H1 (cell line): Measurements from ENCODE around the gene ABCF3. TPM values are rescaled to one million over a fixed set of nuclear protein-coding genes. Genes with fewer than 3 reads are reported as not detected.

Experiments
- CTCF ChIA-PET: fragments of 300-600 bp; sonication (Branson Sonifier 250); formaldehyde crosslinking; loops from one replicate; lab custom pipeline; 2021; ENCODE audit not compliant: partially characterized antibody; lab: Charles Lee
- POLR2A ChIA-PET: fragments of 300-600 bp; sonication (Branson Sonifier 250); formaldehyde crosslinking; loops from one replicate; lab custom pipeline; 2021; ENCODE audit warnings: inconsistent platforms; ENCODE audit not compliant: partially characterized antibody; lab: Charles Lee
- DNase-seq, 2 experiments: peaks; one replicate each; pipeline versions ENCODE4 v3.0.0 to v3.0.0-alpha.2; 2010 to 2022; ENCODE audit warnings: low spot score in 2 of 2, low read depth in 1 of 2, mixed read lengths in 1 of 2
- FAIRE-seq: peaks from 2 replicates; lab custom pipeline; 2011; peaks lifted over from hg19 to GRCh38; lab: Jason Lieb, UNC
- H2AFZ ChIP-seq: 2 replicates; pipeline ENCODE4 v1.8.1; 2012; ENCODE audit warnings: low read length, inconsistent platforms
- H2AK5ac ChIP-seq: 2 replicates; pipeline ENCODE4 v1.6.1; 2013; ENCODE audit warnings: low read depth, low read length
- H2BK120ac ChIP-seq: replicated peaks from 2 replicates; pipeline ENCODE3; 2013; ENCODE audit warnings: low read depth, low read length, inconsistent platforms
- H2BK12ac ChIP-seq: 2 replicates; pipeline ENCODE4 v1.6.1; 2013; ENCODE audit warnings: low read depth, low read length
- H2BK15ac ChIP-seq: 2 replicates; pipeline ENCODE4 v1.6.1; 2013; ENCODE audit warnings: low read length
- H2BK20ac ChIP-seq: 2 replicates; pipeline ENCODE4 v1.6.1; 2013; ENCODE audit warnings: low read length
- H2BK5ac ChIP-seq: 2 replicates; pipeline ENCODE4 v1.6.1; 2013; ENCODE audit warnings: low read depth, low read length
- H3K14ac ChIP-seq: 2 replicates; pipeline ENCODE4 v1.6.1; 2013; ENCODE audit warnings: inconsistent platforms; ENCODE audit not compliant: insufficient read length
- H3K18ac ChIP-seq: 2 replicates; pipeline ENCODE4 v1.6.1; 2013; ENCODE audit warnings: low read length; ENCODE audit errors: extremely low read depth
- H3K23ac ChIP-seq: 2 replicates; pipeline ENCODE4 v1.6.1; 2013; ENCODE audit warnings: inconsistent platforms; ENCODE audit not compliant: insufficient read length
- H3K23me2 ChIP-seq: 2 replicates; pipeline ENCODE4 v1.6.1; 2013; ENCODE audit warnings: low read depth, low read length
- H3K27ac ChIP-seq: 2 replicates; pipeline ENCODE4 v1.6.1; 2011; ENCODE audit warnings: low read depth, low read length, inconsistent platforms
- H3K27me3 ChIP-seq, 4 experiments: replicated peaks in 1 of 4; 1 replicate in 1 of 4; 2 replicates in 3 of 4; pipeline versions ENCODE4 v1.6.1 to v1.8.1; 2011 to 2013; ENCODE audit warnings: low read length in 3 of 4, mild to moderate bottlenecking in 3 of 4, inconsistent platforms in 2 of 4, mixed read lengths in 2 of 4, moderate library complexity in 1 of 4; ENCODE audit not compliant: control insufficient read depth in 3 of 4, insufficient read depth in 3 of 4; ENCODE audit errors: extremely low read depth in 1 of 4
- H3K36me3 ChIP-seq, 4 experiments: 2 replicates each; pipeline versions ENCODE4 v1.6.1 to v1.8.1; 2011 to 2013; ENCODE audit warnings: mild to moderate bottlenecking in 4 of 4, low read length in 3 of 4, moderate library complexity in 2 of 4, control low read depth in 1 of 4, inconsistent platforms in 1 of 4; ENCODE audit not compliant: insufficient read depth in 4 of 4, control insufficient read depth in 2 of 4
- H3K4ac ChIP-seq: replicated peaks from 2 replicates; pipeline ENCODE3; 2013; ENCODE audit warnings: low read length, low read depth, mixed read lengths, inconsistent platforms; ENCODE audit not compliant: insufficient read length
- H3K4me1 ChIP-seq, 4 experiments: replicated peaks in 1 of 4; 1 replicate in 1 of 4; 2 replicates in 3 of 4; pipeline versions ENCODE4 v1.6.1 to v1.8.1; 2011 to 2013; ENCODE audit warnings: low read length in 3 of 4, inconsistent platforms in 2 of 4, mixed read lengths in 1 of 4; ENCODE audit not compliant: insufficient read depth in 4 of 4, control insufficient read depth in 3 of 4
- H3K4me2 ChIP-seq, 2 experiments: 2 replicates each; pipeline versions ENCODE4 v1.6.1 to v1.8.1; 2011 to 2013; ENCODE audit warnings: low read depth in 2 of 2, low read length in 2 of 2, control low read depth in 1 of 2, inconsistent platforms in 1 of 2, mild to moderate bottlenecking in 1 of 2; ENCODE audit not compliant: insufficient read depth in 1 of 2
- H3K4me3 ChIP-seq, 4 experiments: fragments of 200-600, 300-600 bp in 1 of 4; sonication (generic), shearing (Covaris generic), sonication (Bioruptor Twin) in 1 of 4; 2 replicates each; pipeline versions ENCODE4 v1.5.1 to v1.8.1; 2011 to 2016; ENCODE audit warnings: low read length in 4 of 4, low read depth in 3 of 4, control low read depth in 2 of 4, inconsistent platforms in 2 of 4, mild to moderate bottlenecking in 2 of 4, mixed read lengths in 1 of 4, moderate library complexity in 1 of 4; ENCODE audit not compliant: insufficient read depth in 2 of 4; ENCODE audit errors: extremely low read depth in 1 of 4
- H3K56ac ChIP-seq: replicated peaks from 2 replicates; pipeline ENCODE3; 2013; ENCODE audit warnings: low read depth, mild to moderate bottlenecking, mixed read lengths, low read length, inconsistent platforms; ENCODE audit not compliant: insufficient read length
- H3K79me1 ChIP-seq: 2 replicates; pipeline ENCODE4 v1.6.1; 2013; ENCODE audit warnings: low read depth, low read length, control low read depth
- H3K79me2 ChIP-seq, 2 experiments: 2 replicates each; pipeline versions ENCODE4 v1.6.1 to v1.8.1; 2012 to 2013; ENCODE audit warnings: low read length in 2 of 2, mild to moderate bottlenecking in 2 of 2, inconsistent platforms in 1 of 2; ENCODE audit not compliant: insufficient read depth in 2 of 2, control insufficient read depth in 1 of 2
- H3K9ac ChIP-seq, 4 experiments: replicated peaks in 1 of 4; 1 replicate in 1 of 4; 2 replicates in 3 of 4; pipeline versions ENCODE4 v1.6.1 to v1.8.1; 2011 to 2013; ENCODE audit warnings: low read depth in 3 of 4, low read length in 3 of 4, control low read depth in 2 of 4, mild to moderate bottlenecking in 2 of 4, moderate library complexity in 2 of 4, inconsistent platforms in 1 of 4; ENCODE audit errors: extremely low read depth in 1 of 4
- H3K9me3 ChIP-seq, 2 experiments: 2 replicates each; pipeline versions ENCODE4 v1.6.1 to v1.8.1; 2012 to 2013; ENCODE audit warnings: mild to moderate bottlenecking in 2 of 2, moderate library complexity in 2 of 2, control low read depth in 1 of 2, inconsistent platforms in 1 of 2, low read depth in 1 of 2, low read length in 1 of 2, mixed read lengths in 1 of 2; ENCODE audit not compliant: insufficient read depth in 2 of 2
- H4K20me1 ChIP-seq, 2 experiments: replicated peaks in 1 of 2; 2 replicates each; pipeline versions ENCODE3 to v1.8.1; 2011 to 2013; ENCODE audit warnings: inconsistent platforms in 2 of 2, low read length in 2 of 2, mild to moderate bottlenecking in 1 of 2; ENCODE audit not compliant: insufficient read depth in 2 of 2, control insufficient read depth in 1 of 2
- H4K5ac ChIP-seq: 2 replicates; pipeline ENCODE4 v1.6.1; 2013; ENCODE audit warnings: low read length, low read depth, mixed read lengths, inconsistent platforms; ENCODE audit not compliant: insufficient read length
- H4K8ac ChIP-seq: 2 replicates; pipeline ENCODE4 v1.8.0; 2013; ENCODE audit warnings: mild to moderate bottlenecking, moderate library complexity, low read length, inconsistent platforms; ENCODE audit not compliant: insufficient read depth; ENCODE audit errors: extremely low read depth
- H4K91ac ChIP-seq: replicated peaks from 2 replicates; pipeline ENCODE3; 2013; ENCODE audit warnings: low read length, mixed read lengths, inconsistent platforms; ENCODE audit not compliant: insufficient read length
- CEBPB ChIP-seq: IDR thresholded peaks from 2 replicates; pipeline ENCODE4 v1.6.1; 2012; ENCODE audit warnings: low read depth, low read length
- CTCF ChIP-seq, 3 experiments: IDR thresholded peaks; 1 replicate in 2 of 3; 2 replicates in 1 of 3; pipeline versions ENCODE4 v1.5.1 to v1.6.1; 2011; ENCODE audit warnings: low read length in 3 of 3, mild to moderate bottlenecking in 3 of 3, inconsistent platforms in 2 of 3, low read depth in 1 of 3, moderate library complexity in 1 of 3; ENCODE audit not compliant: insufficient read depth in 1 of 3; ENCODE audit errors: control extremely low read depth in 1 of 3
- FOSL1 ChIP-seq: IDR thresholded peaks from 2 replicates; pipeline ENCODE4 v1.6.1; 2011; ENCODE audit warnings: mild to moderate bottlenecking, low read depth, low read length, moderate library complexity; ENCODE audit not compliant: insufficient read depth
- HDAC6 ChIP-seq: IDR thresholded peaks from one replicate; pipeline ENCODE4 v1.7.1; 2012; ENCODE audit warnings: low read depth, mild to moderate bottlenecking, inconsistent platforms, low read length, moderate library complexity
- RAD21 ChIP-seq, 2 experiments: IDR thresholded peaks in 1 of 2; conservative IDR thresholded peaks in 1 of 2; 2 replicates each; pipeline ENCODE4 v1.6.1; 2011; ENCODE audit warnings: low read depth in 2 of 2, low read length in 2 of 2, improper control_type of control experiment in 1 of 2, inconsistent platforms in 1 of 2, mild to moderate bottlenecking in 1 of 2, moderate library complexity in 1 of 2
- SAP30 ChIP-seq: fragments of 300-600 bp; sonication (generic); IDR thresholded peaks from 2 replicates; pipeline ENCODE4 v1.7.1; 2012; ENCODE audit warnings: low read length, moderate library complexity, mild to moderate bottlenecking, inconsistent platforms; ENCODE audit not compliant: insufficient read depth, insufficient replicate concordance
- WGBS, 2 experiments: shearing (Covaris generic) in 1 of 2; methylation state at CpG; one replicate each; pipeline versions ENCODE4 v1.1.6 to v1.1.7; 2013 to 2015; ENCODE audit warnings: low lambda C conversion rate in 2 of 2, mixed read lengths in 2 of 2, inconsistent platforms in 1 of 2, low coverage in 1 of 2, missing lambda C conversion rate in 1 of 2; ENCODE audit not compliant: insufficient replicate concordance in 2 of 2, insufficient coverage in 1 of 2, insufficient read length in 1 of 2; ENCODE audit errors: extremely low coverage in 1 of 2, missing lambda C conversion rate in 1 of 2; 5-methylcytosine and 5-hydroxymethylcytosine counted together
- polyA plus RNA-seq, 7 experiments: library from polyadenylated mRNA; depleted of rRNA in 3 of 7; stranded (reverse) in 5 of 7; unstranded in 2 of 7; fragments of >200 nt in 5 of 7; fragments of 200-250 nt in 2 of 7; gene quantifications; 1 replicate in 5 of 7; 2 replicates in 1 of 7; 4 replicates in 1 of 7; pipeline versions ENCODE4 v1.2.1 to v1.2.3, GENCODE V29; 2011 to 2013; ENCODE audit warnings: missing spikeins in 2 of 7, mixed read lengths in 2 of 7
- total RNA-seq: library from RNA; stranded (reverse); fragmentation: NEBNext Ultra II Directional; extraction: Animal tissue kit (Norgen Biotek cat#: 25700); gene quantifications from 2 replicates; pipeline ENCODE4 v1.2.1, GENCODE V29; 2021

ABCF3 gene
- total and polyA plus RNA-seq, 2 of the 8 experiments (the other 6 are each of a cell fraction or from before 2014, with no cell fraction given), result 51.6 to 57.8 TPM

- FAIRE-seq, result peak; percentile 28
- WGBS, 2 experiments, result 64% methylated on average over 2 of the region's 2 CpGs; no CpG with 5 or more reads in 1 of the 2 experiments
- POLR2A ChIA-PET, result interaction anchor here (0.9 to 2.5 kb wide), 5 partner anchors 13 to 51 kb away, joined by 3 to 11 read pairs (median 6); partner anchors contain the start of genes ABCF3 and EEF1AKMT4
Observed at GRCh38 chr3:184227481-184227935, 41.5 kb downstream of the ABCF3 start.

More at GRCh38 chr3:184227481-184227935, 41.5 kb downstream of the ABCF3 start:
- H2BK15ac ChIP-seq, result no peak overlapping the region
- no peak overlapping the region for H2BK12ac ChIP-seq
- no peak overlapping the region for H3K4ac ChIP-seq
- H4K20me1 ChIP-seq, result peaks cover 0 to 3% of the 10 kb centered on the region in 2 experiments
- H3K56ac ChIP-seq, result no peak overlapping the region
- no peak overlapping the region for H3K23ac ChIP-seq
- no peaks in the 10 kb centered on the region for H3K9me3 ChIP-seq
- TF ChIP-seq RAD21 (IDR thresholded peaks at IDR 0.05 in 1 of 2, conservative IDR thresholded peaks at IDR 0.05 in 1 of 2; ENCODE audit: low read depth in 2 of 2, low read length in 2 of 2) (peak; percentile 62 to 69), CEBPB (no peak), SAP30 (no peak), HDAC6 (no peak), FOSL1 (0 out of 2 replicates have a peak, but pooled peaks have one; percentile 6), CTCF (IDR thresholded peaks at IDR 0.05; ENCODE audit: control extremely low read depth in 1 of 3, insufficient read depth in 1 of 3, low read depth in 1 of 3, low read length in 3 of 3) (peak in 2 of 3 experiments; percentile 87 to 89; a peak in 3 of 4 replicates)
- CTCF ChIA-PET, result interaction anchor here (0.6 to 10.3 kb wide), 63 partner anchors 11 to 575 kb away, joined by 3 to 183 read pairs (median 4); partner anchors contain the start of genes ABCF3, CAMK2N2, DVL3 and EEF1AKMT4
- H3K14ac ChIP-seq, result no peak overlapping the region
- no peak overlapping the region for H2AFZ ChIP-seq
- no peak overlapping the region for H4K8ac ChIP-seq
- no peak overlapping the region for H4K5ac ChIP-seq
- DNase-seq, result peak in 1 of 2 experiments; percentile 76
- H3K23me2 ChIP-seq, result peaks cover 12% of the 10 kb centered on the region; the same call in 1 of the 2 replicates
- peaks cover 0 to 8% (median 0%) of the 10 kb centered on the region in 4 experiments; a peak in 1 of 8 replicates for H3K36me3 ChIP-seq
- H4K91ac ChIP-seq, result no peak overlapping the region
- H3K18ac ChIP-seq, result no peak overlapping the region
- no peak overlapping the region for H2BK120ac ChIP-seq
- no peak overlapping the region for H2BK5ac ChIP-seq
- H2AK5ac ChIP-seq, result no peak overlapping the region
- no peaks in the 10 kb centered on the region for H3K79me1 ChIP-seq
- no peak overlapping the region for H3K4me3 ChIP-seq
- no peaks in the 10 kb centered on the region for H3K79me2 ChIP-seq
- H2BK20ac ChIP-seq, result no peak overlapping the region
- peaks cover 35 to 49% (median 46%) of the 10 kb centered on the region in 4 experiments for H3K27me3 ChIP-seq
- no peak overlapping the region for H3K9ac ChIP-seq
- peaks cover 0 to 20% (median 4%) of the 10 kb centered on the region in 4 experiments; a peak in 5 of 7 replicates for H3K4me1 ChIP-seq
- H3K27ac ChIP-seq, result no peak overlapping the region
- no peak overlapping the region for H3K4me2 ChIP-seq
